Parathyroid adenoma (tissue), 2 donors: ENCODE results near the gene ZNF879.

Experiments used
- H2AFZ ChIP-seq: fragments of 300-600 bp; sonication (generic); one replicate; pipeline ENCODE4 v1.7.0; 2017; ENCODE audit warnings: antibody characterized with exemption, mild to moderate bottlenecking
- H3K27ac ChIP-seq: fragments of 300-600 bp; sonication (generic); one replicate; pipeline ENCODE4 v1.7.0; 2017
- H3K27me3 ChIP-seq: fragments of 300-600 bp; sonication (generic); one replicate; pipeline ENCODE4 v1.7.0; 2017; ENCODE audit warnings: low read length; ENCODE audit not compliant: control insufficient read depth, insufficient read depth
- H3K36me3 ChIP-seq: fragments of 300-600 bp; sonication (generic); one replicate; pipeline ENCODE4 v1.7.0; 2017; ENCODE audit warnings: low read length; ENCODE audit not compliant: control insufficient read depth, insufficient read depth
- H3K4me1 ChIP-seq: fragments of 300-600 bp; sonication (generic); one replicate; pipeline ENCODE4 v1.7.0; 2017; ENCODE audit warnings: control low read depth
- H3K4me2 ChIP-seq: fragments of 300-600 bp; sonication (generic); one replicate; pipeline ENCODE4 v1.7.0; 2017; ENCODE audit warnings: low read length
- H3K4me3 ChIP-seq: fragments of 300-600 bp; sonication (generic); one replicate; pipeline ENCODE4 v1.7.0; 2017; ENCODE audit warnings: low read depth, low read length
- H3K79me2 ChIP-seq: fragments of 300-600 bp; sonication (generic); one replicate; pipeline ENCODE4 v1.7.0; 2017; ENCODE audit warnings: control low read depth
- H3K9ac ChIP-seq: fragments of 300-600 bp; sonication (generic); one replicate; pipeline ENCODE4 v1.7.0; 2017; ENCODE audit warnings: mild to moderate bottlenecking
- H3K9me3 ChIP-seq: fragments of 300-600 bp; sonication (generic); one replicate; pipeline ENCODE4 v1.7.0; 2017; ENCODE audit warnings: low read length; ENCODE audit not compliant: control insufficient read depth
- CTCF ChIP-seq: fragments of 300-600 bp; sonication (generic); IDR thresholded peaks from one replicate; pipeline ENCODE4 v1.7.0; 2017; ENCODE audit warnings: antibody characterized with exemption, mild to moderate bottlenecking
- donor health status: primary hyperparathyroidism.

Gene ZNF879

GRCh38 chr5:179044765-179045164 is 21.2 kb downstream of the ZNF879 start:
- H3K4me3 ChIP-seq: no peak overlapping the region
- H3K79me2 ChIP-seq: no peaks in the 10 kb centered on the region
- no peaks in the 10 kb centered on the region for H3K36me3 ChIP-seq
- H3K27me3 ChIP-seq: no peaks in the 10 kb centered on the region
- no peak for TF ChIP-seq CTCF
- no peak overlapping the region for H3K4me2 ChIP-seq
- no peaks in the 10 kb centered on the region for H3K9me3 ChIP-seq
- H2AFZ ChIP-seq: no peak overlapping the region
- no peak overlapping the region for H3K27ac ChIP-seq
- no peak overlapping the region for H3K9ac ChIP-seq
- no peaks in the 10 kb centered on the region for H3K4me1 ChIP-seq

DNA sequence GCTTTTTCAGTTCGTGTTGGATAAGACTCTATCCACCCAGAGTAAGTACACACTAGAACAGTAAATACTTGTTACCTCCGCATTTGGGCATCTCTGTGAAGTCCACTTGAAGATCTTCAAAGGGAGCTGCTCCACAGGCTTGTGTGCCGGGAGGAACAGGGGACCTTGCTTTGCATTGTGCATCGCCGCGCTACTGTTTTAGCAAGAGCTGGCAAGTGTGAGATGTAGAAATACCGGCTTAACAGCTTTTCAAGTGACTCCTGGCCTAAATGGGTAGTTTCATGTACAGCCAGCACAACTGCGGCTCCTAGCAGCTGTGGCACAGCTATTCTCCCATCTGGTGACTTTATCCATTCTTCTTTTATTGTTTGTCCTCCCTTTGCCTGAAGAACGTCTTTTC is 28.2 kb downstream of the ZNF879 start:
- H3K27me3 ChIP-seq: no peaks in the 10 kb centered on the region
- H3K9ac ChIP-seq: no peak overlapping the region
- H3K36me3 ChIP-seq: no peaks in the 10 kb centered on the region
- H2AFZ ChIP-seq: no peak overlapping the region
- no peak overlapping the region for H3K4me3 ChIP-seq
- H3K9me3 ChIP-seq: no peaks in the 10 kb centered on the region
- no peak overlapping the region for H3K27ac ChIP-seq
- H3K79me2 ChIP-seq: no peaks in the 10 kb centered on the region
- no peak for TF ChIP-seq CTCF
- H3K4me2 ChIP-seq: no peak overlapping the region
- no peaks in the 10 kb centered on the region for H3K4me1 ChIP-seq

DNA sequence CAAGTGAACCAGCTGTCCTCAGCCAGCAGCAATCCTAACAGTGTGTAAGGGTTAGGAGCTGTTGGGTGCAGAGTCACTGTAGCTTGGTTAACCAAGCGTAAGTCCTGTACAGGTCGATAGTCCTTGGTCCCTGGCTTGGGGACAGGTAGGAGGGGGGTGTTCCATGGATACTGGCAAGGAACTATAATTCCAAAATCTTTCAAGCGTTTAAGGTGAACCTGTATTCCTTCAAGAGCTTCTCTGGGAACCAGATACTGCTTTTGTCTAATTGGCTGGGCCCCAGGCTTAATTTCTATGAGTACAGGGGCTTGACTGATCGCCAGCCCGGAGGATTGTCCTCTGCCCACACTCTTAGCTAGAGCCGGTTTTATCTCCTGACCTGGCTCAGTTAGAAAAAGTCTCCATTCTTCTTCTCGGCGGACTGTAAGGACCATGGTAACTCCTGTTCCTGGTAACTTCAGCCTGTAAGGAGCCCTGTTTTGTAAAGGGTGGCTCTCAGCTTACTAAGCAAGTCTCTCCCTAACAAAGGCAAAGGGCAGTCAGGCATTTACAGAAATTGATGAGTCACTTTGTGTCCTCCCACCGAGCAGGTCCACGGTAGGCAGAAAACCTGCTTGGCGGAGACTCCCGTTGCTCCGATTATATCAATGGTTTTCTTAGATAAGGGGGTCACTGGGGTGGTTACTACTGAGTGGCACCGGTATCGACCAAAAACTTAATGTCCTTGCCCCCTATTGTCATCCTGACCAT is 30.6 kb downstream of the ZNF879 start:
- Histone ChIP-seq H3K79me2 (no peaks in the 10 kb centered on the region), H2AFZ (no peak overlapping the region), H3K27ac (no peak overlapping the region), H3K36me3 (no peaks in the 10 kb centered on the region), H3K4me1 (no peaks in the 10 kb centered on the region), H3K9me3 (no peaks in the 10 kb centered on the region), H3K9ac (no peak overlapping the region), H3K4me3 (no peak overlapping the region), H3K4me2 (no peak overlapping the region), H3K27me3 (no peaks in the 10 kb centered on the region)
- no peak for TF ChIP-seq CTCF

- H3K79me2 ChIP-seq: no peaks in the 10 kb centered on the region
- H3K4me2 ChIP-seq: no peak overlapping the region
- no peak overlapping the region for H3K27ac ChIP-seq
- no peak overlapping the region for H3K4me3 ChIP-seq
- no peak for TF ChIP-seq CTCF
- no peaks in the 10 kb centered on the region for H3K27me3 ChIP-seq
- H3K4me1 ChIP-seq: no peaks in the 10 kb centered on the region
- no peak overlapping the region for H3K9ac ChIP-seq
- no peaks in the 10 kb centered on the region for H3K36me3 ChIP-seq
- H2AFZ ChIP-seq: no peak overlapping the region
- no peaks in the 10 kb centered on the region for H3K9me3 ChIP-seq
These were observed 31.3 kb downstream of the ZNF879 start for GRCh38 chr5:179054876-179055275.

DNA sequence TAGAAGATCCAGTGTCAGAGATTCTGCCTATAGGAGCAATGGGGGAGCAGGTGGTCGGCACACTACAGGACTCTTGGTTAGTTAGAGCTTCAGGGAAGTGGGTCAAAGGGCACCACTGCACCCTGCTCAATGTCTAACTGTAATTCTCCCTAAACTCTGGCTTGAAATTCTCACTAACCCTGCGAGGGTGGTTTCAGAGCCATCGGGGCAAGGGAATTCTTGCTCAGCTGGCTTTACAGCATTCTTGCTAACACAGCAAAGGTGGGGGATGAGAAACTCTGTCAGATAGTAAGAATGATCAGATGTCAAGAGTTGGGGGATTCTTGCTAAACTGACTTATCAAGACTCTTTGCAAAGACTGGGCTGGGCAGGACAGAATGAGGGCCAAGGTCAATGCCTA is 31.8 kb downstream of the ZNF879 start:
- no peaks in the 10 kb centered on the region for H3K27me3 ChIP-seq
- no peak for TF ChIP-seq CTCF
- no peak overlapping the region for H3K9ac ChIP-seq
- H3K79me2 ChIP-seq: no peaks in the 10 kb centered on the region
- H3K4me3 ChIP-seq: no peak overlapping the region
- H3K4me2 ChIP-seq: no peak overlapping the region
- no peaks in the 10 kb centered on the region for H3K4me1 ChIP-seq
- no peaks in the 10 kb centered on the region for H3K36me3 ChIP-seq
- H3K9me3 ChIP-seq: no peaks in the 10 kb centered on the region
- H3K27ac ChIP-seq: no peak overlapping the region
- no peak overlapping the region for H2AFZ ChIP-seq
